Neural progenitor cell (in vitro differentiated cells): ENCODE data around the gene CDH1. TPM values are rescaled to one million over a fixed set of nuclear protein-coding genes. Genes with fewer than 3 reads are reported as not detected.

Experiments
- DNase-seq: peaks from one replicate; pipeline ENCODE4 v3.0.0-alpha.2; 2016; ENCODE audit warnings: low spot score
- H2AFZ ChIP-seq: fragments of 200-600 bp; sonication (generic); replicated peaks from 2 replicates; pipeline ENCODE4 v1.6.1; 2016; ENCODE audit warnings: antibody characterized with exemption
- H3F3A ChIP-seq: fragments of 200-600 bp; sonication (generic); 2 replicates; pipeline ENCODE4 v1.6.1; 2016; ENCODE audit warnings: antibody characterized with exemption, low read depth
- H3K27ac ChIP-seq: fragments of 200-600 bp; sonication (generic); 2 replicates; pipeline ENCODE4 v1.5.1; 2016; ENCODE audit warnings: mild to moderate bottlenecking
- H3K27me3 ChIP-seq: fragments of 200-600 bp; sonication (generic); 2 replicates; pipeline ENCODE4 v1.6.1; 2016; ENCODE audit warnings: mild to moderate bottlenecking, moderate library complexity
- H3K36me3 ChIP-seq: fragments of 200-600 bp; sonication (generic); 2 replicates; pipeline ENCODE4 v1.5.1; 2016
- H3K4me1 ChIP-seq: fragments of 200-600 bp; sonication (generic); 2 replicates; pipeline ENCODE4 v1.6.1; 2016; ENCODE audit warnings: mixed run types
- H3K4me2 ChIP-seq: fragments of 200-600 bp; sonication (generic); 2 replicates; pipeline ENCODE4 v1.6.1; 2016
- H3K4me3 ChIP-seq: fragments of 200-600 bp; sonication (generic); 2 replicates; pipeline ENCODE4 v1.5.1; 2016
- H3K79me2 ChIP-seq: fragments of 200-600 bp; sonication (generic); 2 replicates; pipeline ENCODE4 v1.6.1; 2016; ENCODE audit warnings: low read depth
- H3K9ac ChIP-seq: fragments of 200-600 bp; sonication (generic); 2 replicates; pipeline ENCODE4 v1.6.1; 2016
- H3K9me3 ChIP-seq: fragments of 200-600 bp; sonication (generic); 2 replicates; pipeline ENCODE4 v1.5.1; 2016; ENCODE audit warnings: low read depth
- H4K20me1 ChIP-seq: fragments of 200-600 bp; sonication (generic); 2 replicates; pipeline ENCODE4 v1.6.1; 2016; ENCODE audit warnings: low read depth
- H3K27ac Mint-ChIP-seq: 3 replicates; pipeline ENCODE4 v1.8.0; 2021; ENCODE audit warnings: mixed read lengths
- H3K27me3 Mint-ChIP-seq: 2 replicates; pipeline ENCODE4 v1.8.0; 2022; ENCODE audit warnings: low read depth, mild to moderate bottlenecking, inconsistent platforms, moderate library complexity, mixed read lengths; ENCODE audit not compliant: insufficient read depth
- H3K36me3 Mint-ChIP-seq: 3 replicates; pipeline ENCODE4 v1.8.0; 2021; ENCODE audit warnings: mixed read lengths
- H3K4me1 Mint-ChIP-seq: 3 replicates; pipeline ENCODE4 v1.8.0; 2021; ENCODE audit warnings: mixed read lengths
- H3K4me3 Mint-ChIP-seq: 3 replicates; pipeline ENCODE4 v1.8.0; 2021; ENCODE audit warnings: mild to moderate bottlenecking, moderate library complexity, mixed read lengths
- H3K9me3 Mint-ChIP-seq: 3 replicates; pipeline ENCODE4 v1.8.0; 2020; ENCODE audit warnings: mixed read lengths
- CTCF ChIP-seq: fragments of 200-600 bp; sonication (generic); IDR thresholded peaks from 2 replicates; pipeline ENCODE4 v1.5.1; 2017; ENCODE audit warnings: antibody characterized with exemption, mild to moderate bottlenecking
- EZH2 ChIP-seq: fragments of 200-600 bp; sonication (generic); IDR thresholded peaks from 2 replicates; pipeline ENCODE4 v1.6.1; 2017; ENCODE audit warnings: antibody characterized with exemption, mild to moderate bottlenecking, moderate library complexity
- EZH2phosphoT487 ChIP-seq: fragments of 200-600 bp; sonication (generic); IDR thresholded peaks from 2 replicates; pipeline ENCODE4 v1.6.1; 2017; ENCODE audit warnings: antibody characterized with exemption
- total RNA-seq: library from RNA; depleted of rRNA; stranded (reverse); fragments of >200 nt; gene quantifications from 2 replicates; pipeline ENCODE4 v1.2.3, GENCODE V29; 2015; ENCODE audit warnings: low replicate concordance

CDH1 gene
- total RNA-seq, 1 donor from 2014 or later, result 3.3 TPM

GRCh38 chr16:68823401-68824135 lies 86.5 kb downstream of the CDH1 start:
- no peak overlapping the region for H3K4me2 ChIP-seq
- Mint-ChIP-seq H3K36me3 (peaks cover 1% of the 10 kb centered on the region), H3K4me1 (no peaks in the 10 kb centered on the region), H3K4me3 (no peak overlapping the region), H3K27me3 (peaks cover 5% of the 10 kb centered on the region), H3K27ac (no peak overlapping the region), H3K9me3 (peaks cover 2% of the 10 kb centered on the region)
- no peaks in the 10 kb centered on the region for H4K20me1 ChIP-seq
- no peak overlapping the region for H3K9ac ChIP-seq
- H2AFZ ChIP-seq, result no peak overlapping the region
- H3K27ac ChIP-seq, result no peak overlapping the region
- no peaks in the 10 kb centered on the region for H3K4me1 ChIP-seq
- H3F3A ChIP-seq, result no peaks in the 10 kb centered on the region
- H3K36me3 ChIP-seq, result no peaks in the 10 kb centered on the region
- no peaks in the 10 kb centered on the region for H3K9me3 ChIP-seq
- no peaks in the 10 kb centered on the region for H3K79me2 ChIP-seq
- DNase-seq, result peak; percentile 60
- TF ChIP-seq EZH2phosphoT487 (no peak), CTCF (no peak), EZH2 (no peak)
- H3K4me3 ChIP-seq, result no peak overlapping the region
- H3K27me3 ChIP-seq, result no peaks in the 10 kb centered on the region

DNA sequence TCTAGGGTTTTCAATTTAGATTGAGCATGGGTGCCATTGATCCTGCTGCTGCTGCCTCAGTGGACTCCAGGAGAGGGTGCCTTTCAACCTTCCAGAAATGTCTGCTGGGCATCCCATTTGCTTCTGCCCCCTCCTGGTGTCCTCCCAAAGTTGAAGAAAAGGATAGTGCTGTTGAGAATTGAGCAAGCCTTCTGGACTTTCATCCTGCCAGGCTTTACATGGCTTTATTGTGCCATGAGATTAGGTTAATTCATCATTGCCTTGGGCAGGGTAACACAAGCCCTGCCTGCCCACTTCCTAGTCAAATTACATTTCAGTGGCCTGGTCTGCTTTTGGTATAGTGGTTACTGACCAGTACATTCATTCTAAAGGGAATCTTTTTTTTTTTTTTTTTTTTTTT lies 88.3 kb downstream of the CDH1 start:
- H3K9me3 ChIP-seq, result no peaks in the 10 kb centered on the region
- H3K4me1 Mint-ChIP-seq, result no peaks in the 10 kb centered on the region
- no peaks in the 10 kb centered on the region for H3K79me2 ChIP-seq
- TF ChIP-seq EZH2phosphoT487, result no peak
- TF ChIP-seq EZH2, result no peak
- TF ChIP-seq CTCF, result no peak
- no peaks in the 10 kb centered on the region for H3F3A ChIP-seq
- no peak overlapping the region for H3K9ac ChIP-seq
- DNase-seq, result no peak
- no peaks in the 10 kb centered on the region for H3K27me3 ChIP-seq
- no peak overlapping the region for H3K27ac ChIP-seq
- H3K4me3 Mint-ChIP-seq, result no peak overlapping the region
- peaks cover 1% of the 10 kb centered on the region for H3K36me3 Mint-ChIP-seq
- no peak overlapping the region for H3K4me2 ChIP-seq
- H3K27me3 Mint-ChIP-seq, result peaks cover 6% of the 10 kb centered on the region
- H3K4me3 ChIP-seq, result no peak overlapping the region
- H3K9me3 Mint-ChIP-seq, result peaks cover 2% of the 10 kb centered on the region
- no peaks in the 10 kb centered on the region for H3K4me1 ChIP-seq
- no peak overlapping the region for H2AFZ ChIP-seq
- H3K36me3 ChIP-seq, result no peaks in the 10 kb centered on the region
- H3K27ac Mint-ChIP-seq, result no peak overlapping the region
- no peaks in the 10 kb centered on the region for H4K20me1 ChIP-seq

DNA sequence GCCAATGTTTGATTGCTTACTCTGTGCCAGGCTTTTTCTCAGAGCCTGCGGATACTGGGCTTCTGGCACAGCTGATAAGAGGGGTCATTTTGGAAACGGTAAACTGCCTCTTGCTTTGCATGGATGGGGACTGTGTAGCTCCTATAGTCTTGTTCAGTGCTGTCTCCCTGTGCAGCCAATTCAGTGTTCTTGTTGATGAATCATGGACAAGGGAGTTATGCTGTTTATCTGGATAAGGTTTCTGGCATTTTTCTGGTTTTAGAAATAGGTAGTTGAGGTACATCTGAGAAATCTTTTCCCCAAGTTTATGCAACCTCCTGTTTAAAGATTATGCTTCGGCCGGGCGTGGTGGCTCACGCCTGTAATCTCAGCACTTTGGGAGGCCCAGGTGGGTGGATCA lies 89.6 kb downstream of the CDH1 start:
- peaks cover 2% of the 10 kb centered on the region for H3K9me3 Mint-ChIP-seq
- H3K4me3 Mint-ChIP-seq, result no peak overlapping the region
- no peaks in the 10 kb centered on the region for H3F3A ChIP-seq
- H4K20me1 ChIP-seq, result no peaks in the 10 kb centered on the region
- H2AFZ ChIP-seq, result no peak overlapping the region
- no peak overlapping the region for H3K4me3 ChIP-seq
- no peak overlapping the region for H3K27ac Mint-ChIP-seq
- H3K4me1 ChIP-seq, result no peaks in the 10 kb centered on the region
- H3K79me2 ChIP-seq, result no peaks in the 10 kb centered on the region
- H3K36me3 Mint-ChIP-seq, result peaks cover 1% of the 10 kb centered on the region
- no peaks in the 10 kb centered on the region for H3K9me3 ChIP-seq
- peaks cover 9% of the 10 kb centered on the region for H3K27me3 Mint-ChIP-seq
- H3K4me2 ChIP-seq, result no peak overlapping the region
- TF ChIP-seq EZH2, result no peak
- TF ChIP-seq CTCF, result no peak
- TF ChIP-seq EZH2phosphoT487, result no peak
- H3K27ac ChIP-seq, result no peak overlapping the region
- no peaks in the 10 kb centered on the region for H3K36me3 ChIP-seq
- H3K4me1 Mint-ChIP-seq, result no peaks in the 10 kb centered on the region
- no peak overlapping the region for H3K9ac ChIP-seq
- DNase-seq, result no peak
- H3K27me3 ChIP-seq, result no peaks in the 10 kb centered on the region
